GM12878 (cell line): ENCODE results near the gene MACROD2. TPM values are rescaled to one million over a fixed set of nuclear protein-coding genes. Genes with fewer than 3 reads are reported as not detected.

Experiments
- ATAC-seq: fragments of 200-7000 bp; cut with Tn5 transposase; 3 replicates; pipeline ENCODE4 v1.9.1; 2020; ENCODE audit warnings: mild to moderate bottlenecking, moderate library complexity
- BruUV-seq: library from RNA; stranded (reverse); fragments of 400-500 nt; replicated peaks from 2 replicates; lab custom pipeline; 2021; lab: Mats Ljungman, UMichigan
- CTCF ChIA-PET: fragments of 300-600 bp; sonication (Branson Sonifier 250); formaldehyde crosslinking; extraction: SDS; loops from one replicate; lab custom pipeline; 2021; ENCODE audit warnings: inconsistent platforms; lab: Yijun Ruan, JAX
- POLR2A ChIA-PET: fragments of 350-600 bp; formaldehyde crosslinking; extraction: SDS; loops from one replicate; lab custom pipeline; 2021; ENCODE audit warnings: inconsistent platforms; lab: Charles Lee
- RAD21 ChIA-PET: fragments of 300-600 bp; sonication (Branson Sonifier 250); formaldehyde crosslinking; loops from one replicate; lab custom pipeline; 2023; ENCODE audit warnings: antibody characterized with exemption; ENCODE audit not compliant: unreplicated experiment; lab: Charles Lee
- SMC1A ChIA-PET: fragments of 300-600 bp; sonication (Branson Sonifier 250); formaldehyde crosslinking; loops from one replicate; lab custom pipeline; 2023; ENCODE audit not compliant: unreplicated experiment, uncharacterized antibody; lab: Charles Lee
- DNase-seq: peaks from one replicate; pipeline ENCODE4 v3.0.0-alpha.2; 2011; ENCODE audit warnings: low read depth, low spot score
- FAIRE-seq: peaks from 3 replicates; lab custom pipeline; 2011; peaks lifted over from hg19 to GRCh38; lab: Jason Lieb, UNC
- H2AFZ ChIP-seq: 2 replicates; pipeline ENCODE4 v1.6.0; 2011; ENCODE audit warnings: low read depth, low read length, control low read depth; ENCODE audit not compliant: control insufficient read depth
- H3K27ac ChIP-seq: 2 replicates; pipeline ENCODE4 v1.5.1; 2011; ENCODE audit warnings: control low read depth; ENCODE audit not compliant: control insufficient read depth, insufficient read depth
- H3K27me3 ChIP-seq, 2 experiments: replicated peaks in 1 of 2; 2 replicates each; pipeline versions ENCODE4 v1.6.0 to v1.6.1; 2011; ENCODE audit warnings: low read length in 1 of 2; ENCODE audit not compliant: control insufficient read depth in 2 of 2, insufficient read depth in 2 of 2
- H3K36me3 ChIP-seq, 2 experiments: 2 replicates each; pipeline ENCODE4 v1.5.1; 2011; ENCODE audit warnings: low read length in 1 of 2; ENCODE audit not compliant: control insufficient read depth in 2 of 2, insufficient read depth in 2 of 2
- H3K4me1 ChIP-seq: 2 replicates; pipeline ENCODE4 v1.6.1; 2011; ENCODE audit warnings: mild to moderate bottlenecking, low read length, moderate library complexity, mixed read lengths; ENCODE audit not compliant: control insufficient read depth, insufficient read depth
- H3K4me2 ChIP-seq: 2 replicates; pipeline ENCODE4 v1.6.0; 2011; ENCODE audit warnings: control low read depth; ENCODE audit not compliant: control insufficient read depth, insufficient read depth
- H3K4me3 ChIP-seq: fragments of 200-600 bp; sonication (generic); 2 replicates; pipeline ENCODE4 v1.5.1; 2016
- H3K79me2 ChIP-seq: 2 replicates; pipeline ENCODE4 v1.6.0; 2011; ENCODE audit warnings: low read length; ENCODE audit not compliant: control insufficient read depth, insufficient read depth
- H3K9ac ChIP-seq: 2 replicates; pipeline ENCODE4 v1.8.0; 2011; ENCODE audit warnings: low read length, control low read depth, mixed read lengths; ENCODE audit not compliant: control insufficient read depth, insufficient read depth
- H3K9me3 ChIP-seq: replicated peaks from 3 replicates; pipeline ENCODE4 v1.5.1; 2011; ENCODE audit warnings: mild to moderate bottlenecking, low read length; ENCODE audit not compliant: control insufficient read depth, insufficient read depth
- H4K20me1 ChIP-seq: 2 replicates; pipeline ENCODE4 v1.6.0; 2011; ENCODE audit not compliant: control insufficient read depth, insufficient read depth
- BCLAF1 ChIP-seq: fragments of 450-650 bp; IDR thresholded peaks from 2 replicates; pipeline ENCODE4 v1.6.1; 2017; ENCODE audit warnings: antibody characterized with exemption, mild to moderate bottlenecking, moderate library complexity
- NFXL1 ChIP-seq: fragments of 450-650 bp; IDR thresholded peaks from 2 replicates; pipeline ENCODE4 v1.6.1; 2017; ENCODE audit warnings: antibody characterized with exemption, mild to moderate bottlenecking, borderline replicate concordance
- POU2F2 ChIP-seq: IDR thresholded peaks from 3 replicates; pipeline ENCODE4 v1.6.1; 2011; ENCODE audit warnings: low read depth, mild to moderate bottlenecking, low read length, borderline replicate concordance
- RFX5 ChIP-seq: IDR thresholded peaks from 2 replicates; pipeline ENCODE4 v1.6.1; 2011; ENCODE audit warnings: low read depth, low read length, improper control_type of control experiment
- SMAD5 ChIP-seq: IDR thresholded peaks from 2 replicates; pipeline ENCODE4 v1.6.1; 2016; ENCODE audit warnings: antibody characterized with exemption, low read depth
- STAT3 ChIP-seq: IDR thresholded peaks from 2 replicates; pipeline ENCODE4 v1.6.1; 2011; ENCODE audit warnings: low read depth, low read length, improper control_type of control experiment
- TCF12 ChIP-seq: IDR thresholded peaks from 2 replicates; pipeline ENCODE4 v1.6.1; 2011; ENCODE audit warnings: low read depth, mild to moderate bottlenecking, low read length
- ZSCAN29 ChIP-seq: fragments of 450-650 bp; IDR thresholded peaks from 2 replicates; pipeline ENCODE4 v1.6.1; 2017; ENCODE audit warnings: mild to moderate bottlenecking, moderate library complexity
- WGBS: methylation state at CpG from one replicate; pipeline ENCODE4 v1.1.6; 2016; ENCODE audit warnings: low lambda C conversion rate; ENCODE audit not compliant: insufficient replicate concordance, insufficient coverage; ENCODE audit errors: missing lambda C conversion rate; 5-methylcytosine and 5-hydroxymethylcytosine counted together
- in situ Hi-C: fragments of 300-500 bp; cut with MboI; formaldehyde crosslinking; loops from 9 replicates; pipeline ENCODE4 v1.14.3; 2018; ENCODE audit warnings: mixed read lengths
- intact Hi-C: fragments of 100-400 bp; cut with micrococcal nuclease; formaldehyde crosslinking; loops from one replicate; pipeline ENCODE4 v1.14.2; 2022; ENCODE audit not compliant: unreplicated experiment
- polyA plus RNA-seq, 11 experiments: library from polyadenylated mRNA; depleted of rRNA in 4 of 11; unstranded in 6 of 11; stranded (reverse) in 5 of 11; fragments of >200 nt; fragmentation: Nextera tagmentation in 4 of 11; fragmentation: Illumina TruSeq in 1 of 11; extraction: Ambion mirVana in 4 of 11; extraction: Trizol in 1 of 11; gene quantifications; 1 replicate in 1 of 11; 2 replicates in 10 of 11; pipeline versions ENCODE4 v1.2.1 to v1.2.3, GENCODE V29; 2011 to 2016; ENCODE audit warnings: inconsistent platforms in 2 of 11, missing spikeins in 2 of 11, low read depth in 1 of 11
- total RNA-seq, 4 experiments: library from RNA; depleted of rRNA in 3 of 4; stranded (reverse); fragments of >200 nt in 3 of 4; fragmentation: Illumina TruSeq in 1 of 4; extraction: Trizol in 1 of 4; gene quantifications; 2 replicates each; pipeline versions ENCODE4 v1.2.1 to v1.2.3, GENCODE V29; 2013 to 2021
- TF ChIP-seq, protein P1 (sequence below): IDR thresholded peaks from 2 replicates; pipeline ENCODE4 v1.6.1; 2012; ENCODE audit warnings: low read depth, low read length, improper control_type of control experiment
- TF ChIP-seq, protein P2 (sequence below): IDR thresholded peaks from 2 replicates; pipeline ENCODE4 v1.6.1; 2011; ENCODE audit warnings: low read depth, low read length, improper control_type of control experiment, borderline replicate concordance

Gene MACROD2
- total and polyA plus RNA-seq, 10 of the 15 experiments (the other 5 are each of a cell fraction or from before 2014, with no cell fraction given): 1.1 to 21.5 (median 2.2) TPM

DNA sequence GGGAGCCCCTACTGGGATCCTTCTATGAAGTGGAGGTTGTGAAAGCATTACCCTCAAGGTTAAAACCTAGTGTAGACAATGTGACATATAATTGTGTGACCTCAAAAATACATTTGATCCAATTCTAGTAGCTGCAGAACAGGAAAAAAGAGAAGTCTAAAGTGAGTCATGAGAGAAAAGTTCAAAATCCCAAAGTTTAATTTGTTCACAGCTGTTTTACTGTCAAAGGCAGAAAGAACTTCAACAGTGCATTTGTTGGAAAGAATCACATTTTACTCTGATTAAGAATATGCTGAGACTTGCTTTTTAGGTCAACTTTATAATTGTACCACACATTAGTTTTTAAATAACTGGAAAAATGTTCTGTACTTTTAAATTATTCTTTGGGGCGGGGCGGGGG is 1369.5 kb downstream of the MACROD2 start:
- ChIA-PET CTCF (no interaction called here), POLR2A (no interaction called here), RAD21 (no interaction called here), SMC1A (no interaction called here)
- no TSS peak for BruUV-seq
- Histone ChIP-seq H4K20me1 (no peaks in the 10 kb centered on the region), H3K79me2 (no peaks in the 10 kb centered on the region), H3K4me2 (no peak overlapping the region), H3K9me3 (no peaks in the 10 kb centered on the region), H3K4me1 (no peaks in the 10 kb centered on the region), H3K36me3 (no peaks in the 10 kb centered on the region), H2AFZ (no peak overlapping the region), H3K27ac (no peak overlapping the region), H3K4me3 (no peak overlapping the region), H3K9ac (no peak overlapping the region), H3K27me3 (no peaks in the 10 kb centered on the region)
- TF ChIP-seq, protein P1, sequence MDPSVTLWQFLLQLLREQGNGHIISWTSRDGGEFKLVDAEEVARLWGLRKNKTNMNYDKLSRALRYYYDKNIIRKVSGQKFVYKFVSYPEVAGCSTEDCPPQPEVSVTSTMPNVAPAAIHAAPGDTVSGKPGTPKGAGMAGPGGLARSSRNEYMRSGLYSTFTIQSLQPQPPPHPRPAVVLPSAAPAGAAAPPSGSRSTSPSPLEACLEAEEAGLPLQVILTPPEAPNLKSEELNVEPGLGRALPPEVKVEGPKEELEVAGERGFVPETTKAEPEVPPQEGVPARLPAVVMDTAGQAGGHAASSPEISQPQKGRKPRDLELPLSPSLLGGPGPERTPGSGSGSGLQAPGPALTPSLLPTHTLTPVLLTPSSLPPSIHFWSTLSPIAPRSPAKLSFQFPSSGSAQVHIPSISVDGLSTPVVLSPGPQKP: no peak
- TF ChIP-seq STAT3: no peak
- no peak for TF ChIP-seq RFX5
- TF ChIP-seq ZSCAN29: no peak
- no peak for TF ChIP-seq NFXL1
- TF ChIP-seq BCLAF1: no peak
- no peak for TF ChIP-seq POU2F2
- TF ChIP-seq TCF12: no peak
- TF ChIP-seq, protein P2, sequence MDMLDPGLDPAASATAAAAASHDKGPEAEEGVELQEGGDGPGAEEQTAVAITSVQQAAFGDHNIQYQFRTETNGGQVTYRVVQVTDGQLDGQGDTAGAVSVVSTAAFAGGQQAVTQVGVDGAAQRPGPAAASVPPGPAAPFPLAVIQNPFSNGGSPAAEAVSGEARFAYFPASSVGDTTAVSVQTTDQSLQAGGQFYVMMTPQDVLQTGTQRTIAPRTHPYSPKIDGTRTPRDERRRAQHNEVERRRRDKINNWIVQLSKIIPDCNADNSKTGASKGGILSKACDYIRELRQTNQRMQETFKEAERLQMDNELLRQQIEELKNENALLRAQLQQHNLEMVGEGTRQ: no peak
- TF ChIP-seq SMAD5: no peak
- intact Hi-C loops: no loop called here
- in situ Hi-C loops: no loop called here
- no peak for FAIRE-seq
- DNase-seq: no peak
- ATAC-seq: no peak
- 87% methylated on average over 2 of the region's 2 CpGs for WGBS
